H1 (cell line): ENCODE measurements around the gene DIP2C. TPM values are rescaled to one million over a fixed set of nuclear protein-coding genes. Genes with fewer than 3 reads are reported as not detected.

Experiments
- CTCF ChIA-PET: fragments of 300-600 bp; sonication (Branson Sonifier 250); formaldehyde crosslinking; loops from one replicate; lab custom pipeline; 2021; ENCODE audit not compliant: partially characterized antibody; lab: Charles Lee
- POLR2A ChIA-PET: fragments of 300-600 bp; sonication (Branson Sonifier 250); formaldehyde crosslinking; loops from one replicate; lab custom pipeline; 2021; ENCODE audit warnings: inconsistent platforms; ENCODE audit not compliant: partially characterized antibody; lab: Charles Lee
- DNase-seq, 2 experiments: peaks; one replicate each; pipeline versions ENCODE4 v3.0.0 to v3.0.0-alpha.2; 2010 to 2022; ENCODE audit warnings: low spot score in 2 of 2, low read depth in 1 of 2, mixed read lengths in 1 of 2
- FAIRE-seq: peaks from 2 replicates; lab custom pipeline; 2011; peaks lifted over from hg19 to GRCh38; lab: Jason Lieb, UNC
- H2AFZ ChIP-seq: 2 replicates; pipeline ENCODE4 v1.8.1; 2012; ENCODE audit warnings: low read length, inconsistent platforms
- H2AK5ac ChIP-seq: 2 replicates; pipeline ENCODE4 v1.6.1; 2013; ENCODE audit warnings: low read depth, low read length
- H2BK120ac ChIP-seq: replicated peaks from 2 replicates; pipeline ENCODE3; 2013; ENCODE audit warnings: low read depth, low read length, inconsistent platforms
- H2BK12ac ChIP-seq: 2 replicates; pipeline ENCODE4 v1.6.1; 2013; ENCODE audit warnings: low read depth, low read length
- H2BK15ac ChIP-seq: 2 replicates; pipeline ENCODE4 v1.6.1; 2013; ENCODE audit warnings: low read length
- H2BK20ac ChIP-seq: 2 replicates; pipeline ENCODE4 v1.6.1; 2013; ENCODE audit warnings: low read length
- H2BK5ac ChIP-seq: 2 replicates; pipeline ENCODE4 v1.6.1; 2013; ENCODE audit warnings: low read depth, low read length
- H3K14ac ChIP-seq: 2 replicates; pipeline ENCODE4 v1.6.1; 2013; ENCODE audit warnings: inconsistent platforms; ENCODE audit not compliant: insufficient read length
- H3K18ac ChIP-seq: 2 replicates; pipeline ENCODE4 v1.6.1; 2013; ENCODE audit warnings: low read length; ENCODE audit errors: extremely low read depth
- H3K23ac ChIP-seq: 2 replicates; pipeline ENCODE4 v1.6.1; 2013; ENCODE audit warnings: inconsistent platforms; ENCODE audit not compliant: insufficient read length
- H3K23me2 ChIP-seq: 2 replicates; pipeline ENCODE4 v1.6.1; 2013; ENCODE audit warnings: low read depth, low read length
- H3K27ac ChIP-seq: 2 replicates; pipeline ENCODE4 v1.6.1; 2011; ENCODE audit warnings: low read depth, low read length, inconsistent platforms
- H3K27me3 ChIP-seq, 4 experiments: replicated peaks in 1 of 4; 1 replicate in 1 of 4; 2 replicates in 3 of 4; pipeline versions ENCODE4 v1.6.1 to v1.8.1; 2011 to 2013; ENCODE audit warnings: low read length in 3 of 4, mild to moderate bottlenecking in 3 of 4, inconsistent platforms in 2 of 4, mixed read lengths in 2 of 4, moderate library complexity in 1 of 4; ENCODE audit not compliant: control insufficient read depth in 3 of 4, insufficient read depth in 3 of 4; ENCODE audit errors: extremely low read depth in 1 of 4
- H3K36me3 ChIP-seq, 4 experiments: 2 replicates each; pipeline versions ENCODE4 v1.6.1 to v1.8.1; 2011 to 2013; ENCODE audit warnings: mild to moderate bottlenecking in 4 of 4, low read length in 3 of 4, moderate library complexity in 2 of 4, control low read depth in 1 of 4, inconsistent platforms in 1 of 4; ENCODE audit not compliant: insufficient read depth in 4 of 4, control insufficient read depth in 2 of 4
- H3K4ac ChIP-seq: replicated peaks from 2 replicates; pipeline ENCODE3; 2013; ENCODE audit warnings: low read length, low read depth, mixed read lengths, inconsistent platforms; ENCODE audit not compliant: insufficient read length
- H3K4me1 ChIP-seq, 4 experiments: replicated peaks in 1 of 4; 1 replicate in 1 of 4; 2 replicates in 3 of 4; pipeline versions ENCODE4 v1.6.1 to v1.8.1; 2011 to 2013; ENCODE audit warnings: low read length in 3 of 4, inconsistent platforms in 2 of 4, mixed read lengths in 1 of 4; ENCODE audit not compliant: insufficient read depth in 4 of 4, control insufficient read depth in 3 of 4
- H3K4me2 ChIP-seq, 2 experiments: 2 replicates each; pipeline versions ENCODE4 v1.6.1 to v1.8.1; 2011 to 2013; ENCODE audit warnings: low read depth in 2 of 2, low read length in 2 of 2, control low read depth in 1 of 2, inconsistent platforms in 1 of 2, mild to moderate bottlenecking in 1 of 2; ENCODE audit not compliant: insufficient read depth in 1 of 2
- H3K4me3 ChIP-seq, 4 experiments: fragments of 200-600, 300-600 bp in 1 of 4; sonication (generic), shearing (Covaris generic), sonication (Bioruptor Twin) in 1 of 4; 2 replicates each; pipeline versions ENCODE4 v1.5.1 to v1.8.1; 2011 to 2016; ENCODE audit warnings: low read length in 4 of 4, low read depth in 3 of 4, control low read depth in 2 of 4, inconsistent platforms in 2 of 4, mild to moderate bottlenecking in 2 of 4, mixed read lengths in 1 of 4, moderate library complexity in 1 of 4; ENCODE audit not compliant: insufficient read depth in 2 of 4; ENCODE audit errors: extremely low read depth in 1 of 4
- H3K56ac ChIP-seq: replicated peaks from 2 replicates; pipeline ENCODE3; 2013; ENCODE audit warnings: low read depth, mild to moderate bottlenecking, mixed read lengths, low read length, inconsistent platforms; ENCODE audit not compliant: insufficient read length
- H3K79me1 ChIP-seq: 2 replicates; pipeline ENCODE4 v1.6.1; 2013; ENCODE audit warnings: low read depth, low read length, control low read depth
- H3K79me2 ChIP-seq, 2 experiments: 2 replicates each; pipeline versions ENCODE4 v1.6.1 to v1.8.1; 2012 to 2013; ENCODE audit warnings: low read length in 2 of 2, mild to moderate bottlenecking in 2 of 2, inconsistent platforms in 1 of 2; ENCODE audit not compliant: insufficient read depth in 2 of 2, control insufficient read depth in 1 of 2
- H3K9ac ChIP-seq, 4 experiments: replicated peaks in 1 of 4; 1 replicate in 1 of 4; 2 replicates in 3 of 4; pipeline versions ENCODE4 v1.6.1 to v1.8.1; 2011 to 2013; ENCODE audit warnings: low read depth in 3 of 4, low read length in 3 of 4, control low read depth in 2 of 4, mild to moderate bottlenecking in 2 of 4, moderate library complexity in 2 of 4, inconsistent platforms in 1 of 4; ENCODE audit errors: extremely low read depth in 1 of 4
- H3K9me3 ChIP-seq, 2 experiments: 2 replicates each; pipeline versions ENCODE4 v1.6.1 to v1.8.1; 2012 to 2013; ENCODE audit warnings: mild to moderate bottlenecking in 2 of 2, moderate library complexity in 2 of 2, control low read depth in 1 of 2, inconsistent platforms in 1 of 2, low read depth in 1 of 2, low read length in 1 of 2, mixed read lengths in 1 of 2; ENCODE audit not compliant: insufficient read depth in 2 of 2
- H4K20me1 ChIP-seq, 2 experiments: replicated peaks in 1 of 2; 2 replicates each; pipeline versions ENCODE3 to v1.8.1; 2011 to 2013; ENCODE audit warnings: inconsistent platforms in 2 of 2, low read length in 2 of 2, mild to moderate bottlenecking in 1 of 2; ENCODE audit not compliant: insufficient read depth in 2 of 2, control insufficient read depth in 1 of 2
- H4K5ac ChIP-seq: 2 replicates; pipeline ENCODE4 v1.6.1; 2013; ENCODE audit warnings: low read length, low read depth, mixed read lengths, inconsistent platforms; ENCODE audit not compliant: insufficient read length
- H4K8ac ChIP-seq: 2 replicates; pipeline ENCODE4 v1.8.0; 2013; ENCODE audit warnings: mild to moderate bottlenecking, moderate library complexity, low read length, inconsistent platforms; ENCODE audit not compliant: insufficient read depth; ENCODE audit errors: extremely low read depth
- H4K91ac ChIP-seq: replicated peaks from 2 replicates; pipeline ENCODE3; 2013; ENCODE audit warnings: low read length, mixed read lengths, inconsistent platforms; ENCODE audit not compliant: insufficient read length
- ATF2 ChIP-seq: IDR thresholded peaks from 2 replicates; pipeline ENCODE4 v1.6.1; 2012; ENCODE audit warnings: low read length, inconsistent platforms
- CTCF ChIP-seq, 3 experiments: IDR thresholded peaks; 1 replicate in 2 of 3; 2 replicates in 1 of 3; pipeline versions ENCODE4 v1.5.1 to v1.6.1; 2011; ENCODE audit warnings: low read length in 3 of 3, mild to moderate bottlenecking in 3 of 3, inconsistent platforms in 2 of 3, low read depth in 1 of 3, moderate library complexity in 1 of 3; ENCODE audit not compliant: insufficient read depth in 1 of 3; ENCODE audit errors: control extremely low read depth in 1 of 3
- GABPA ChIP-seq: IDR thresholded peaks from 2 replicates; pipeline ENCODE4 v1.6.1; 2011; ENCODE audit warnings: mild to moderate bottlenecking, low read length, moderate library complexity, borderline replicate concordance; ENCODE audit not compliant: insufficient read depth
- KDM5A ChIP-seq: fragments of 200-600 bp; IDR thresholded peaks from 2 replicates; pipeline ENCODE4 v1.7.1; 2012; ENCODE audit warnings: mild to moderate bottlenecking, low read length, inconsistent platforms, mixed read lengths
- NANOG ChIP-seq: IDR thresholded peaks from 2 replicates; pipeline ENCODE4 v1.6.1; 2011; ENCODE audit warnings: low read length, low read depth, mild to moderate bottlenecking, inconsistent platforms; ENCODE audit not compliant: insufficient read depth, poor library complexity, severe bottlenecking
- PHF8 ChIP-seq: fragments of 200-600 bp; sonication (generic); conservative IDR thresholded peaks from 2 replicates; pipeline ENCODE4 v1.7.1; 2012; ENCODE audit warnings: low read depth, mild to moderate bottlenecking, inconsistent platforms, low read length, moderate library complexity
- RFX5 ChIP-seq: IDR thresholded peaks from 2 replicates; pipeline ENCODE4 v1.6.1; 2011; ENCODE audit warnings: low read depth, low read length, improper control_type of control experiment, borderline replicate concordance
- SP1 ChIP-seq: IDR thresholded peaks from 2 replicates; pipeline ENCODE4 v1.6.1; 2011; ENCODE audit warnings: low read depth, low read length
- TCF12 ChIP-seq: IDR thresholded peaks from 2 replicates; pipeline ENCODE4 v1.6.1; 2011; ENCODE audit warnings: low read depth, mild to moderate bottlenecking, low read length
- ZNF274 ChIP-seq: IDR thresholded peaks from 2 replicates; pipeline ENCODE4 v1.7.0; 2012; ENCODE audit warnings: low read length, borderline replicate concordance; ENCODE audit errors: extremely low read depth
- WGBS, 2 experiments: shearing (Covaris generic) in 1 of 2; methylation state at CpG; one replicate each; pipeline versions ENCODE4 v1.1.6 to v1.1.7; 2013 to 2015; ENCODE audit warnings: low lambda C conversion rate in 2 of 2, mixed read lengths in 2 of 2, inconsistent platforms in 1 of 2, low coverage in 1 of 2, missing lambda C conversion rate in 1 of 2; ENCODE audit not compliant: insufficient replicate concordance in 2 of 2, insufficient coverage in 1 of 2, insufficient read length in 1 of 2; ENCODE audit errors: extremely low coverage in 1 of 2, missing lambda C conversion rate in 1 of 2; 5-methylcytosine and 5-hydroxymethylcytosine counted together
- polyA plus RNA-seq, 7 experiments: library from polyadenylated mRNA; depleted of rRNA in 3 of 7; stranded (reverse) in 5 of 7; unstranded in 2 of 7; fragments of >200 nt in 5 of 7; fragments of 200-250 nt in 2 of 7; gene quantifications; 1 replicate in 5 of 7; 2 replicates in 1 of 7; 4 replicates in 1 of 7; pipeline versions ENCODE4 v1.2.1 to v1.2.3, GENCODE V29; 2011 to 2013; ENCODE audit warnings: missing spikeins in 2 of 7, mixed read lengths in 2 of 7
- total RNA-seq: library from RNA; stranded (reverse); fragmentation: NEBNext Ultra II Directional; extraction: Animal tissue kit (Norgen Biotek cat#: 25700); gene quantifications from 2 replicates; pipeline ENCODE4 v1.2.1, GENCODE V29; 2021

The DIP2C gene
- total and polyA plus RNA-seq, 2 of the 8 experiments (the other 6 are each of a cell fraction or from before 2014, with no cell fraction given): 3.8 to 9.3 TPM

GRCh38 chr10:725302-725701 lies 35.8 kb upstream of the DIP2C start:
- no peak overlapping the region for H2BK15ac ChIP-seq
- H3K14ac ChIP-seq: no peak overlapping the region
- no peak overlapping the region for H2BK5ac ChIP-seq
- POLR2A ChIA-PET: no interaction called here
- CTCF ChIA-PET: interaction anchor here (0.6 kb wide), 1 partner anchor 59 kb away, joined by 3 read pairs; no protein-coding TSS in a partner anchor
- no peak overlapping the region for H4K5ac ChIP-seq
- no peak overlapping the region for H4K91ac ChIP-seq
- H3K18ac ChIP-seq: no peak overlapping the region
- no peak overlapping the region for H3K23ac ChIP-seq
- no peak overlapping the region for H2AFZ ChIP-seq
- no peak overlapping the region for H3K9ac ChIP-seq
- no peak overlapping the region for H4K8ac ChIP-seq
- no peaks in the 10 kb centered on the region for H3K9me3 ChIP-seq
- H2AK5ac ChIP-seq: no peak overlapping the region
- no peak overlapping the region for H3K27ac ChIP-seq
- no peak for DNase-seq
- no peaks in the 10 kb centered on the region for H3K27me3 ChIP-seq
- no peak overlapping the region for H2BK120ac ChIP-seq
- FAIRE-seq: no peak
- H2BK12ac ChIP-seq: no peak overlapping the region
- no peaks in the 10 kb centered on the region for H3K23me2 ChIP-seq
- no peak overlapping the region for H3K56ac ChIP-seq
- H3K4me2 ChIP-seq: no peak overlapping the region
- no peak overlapping the region for H3K4me3 ChIP-seq
- H3K36me3 ChIP-seq: no peaks in the 10 kb centered on the region
- WGBS, 2 experiments: 90% methylated on average over 12 of the region's 12 CpGs; no CpG with 5 or more reads in 1 of the 2 experiments
- H3K79me2 ChIP-seq: no peaks in the 10 kb centered on the region
- H3K79me1 ChIP-seq: no peaks in the 10 kb centered on the region
- H4K20me1 ChIP-seq: peaks cover 0 to 2% of the 10 kb centered on the region in 2 experiments
- no peak overlapping the region for H3K4ac ChIP-seq
- H3K4me1 ChIP-seq: peaks cover 0 to 4% (median 0%) of the 10 kb centered on the region in 4 experiments; a peak in 2 of 7 replicates
- no peak overlapping the region for H2BK20ac ChIP-seq
- TF ChIP-seq NANOG: no peak
- no peak for TF ChIP-seq GABPA
- no peak for TF ChIP-seq PHF8
- TF ChIP-seq SP1: no peak
- no peak for TF ChIP-seq TCF12
- no peak for TF ChIP-seq KDM5A
- TF ChIP-seq RFX5: no peak
- no peak for TF ChIP-seq CTCF (IDR thresholded peaks at IDR 0.05; ENCODE audit: control extremely low read depth in 1 of 3, insufficient read depth in 1 of 3, low read depth in 1 of 3, low read length in 3 of 3)
- no peak for TF ChIP-seq ATF2
- no peak for TF ChIP-seq ZNF274
